GM23338 (cell line): ENCODE results near the gene GRM5. TPM values are rescaled to one million over a fixed set of nuclear protein-coding genes. Genes with fewer than 3 reads are reported as not detected.

Experiments used
- ATAC-seq: fragments of 200-7000 bp; cut with Tn5 transposase; 3 replicates; pipeline ENCODE4 v1.9.1; 2020
- DNase-seq: peaks from one replicate; pipeline ENCODE4 v3.0.0-alpha.2; 2015; ENCODE audit warnings: low spot score
- H2AFZ ChIP-seq: fragments of 200-600 bp; sonication (generic); 2 replicates; pipeline ENCODE4 v1.8.0; 2016; ENCODE audit warnings: antibody characterized with exemption, mild to moderate bottlenecking, moderate library complexity
- H3F3A ChIP-seq: fragments of 200-600 bp; sonication (generic); replicated peaks from 2 replicates; pipeline ENCODE4 v1.8.0; 2017; ENCODE audit warnings: antibody characterized with exemption, mixed run types, low read depth
- H3K27ac ChIP-seq: fragments of 200-600 bp; sonication (generic); 2 replicates; pipeline ENCODE4 v1.6.1; 2016; ENCODE audit warnings: low read depth
- H3K27me3 ChIP-seq: fragments of 200-600 bp; sonication (generic); 2 replicates; pipeline ENCODE4 v1.8.0; 2016; ENCODE audit warnings: mild to moderate bottlenecking, mixed run types, moderate library complexity; ENCODE audit not compliant: insufficient read depth
- H3K36me3 ChIP-seq: fragments of 200-600 bp; sonication (generic); 2 replicates; pipeline ENCODE4 v1.8.0; 2016; ENCODE audit warnings: mild to moderate bottlenecking; ENCODE audit not compliant: insufficient read depth
- H3K4me1 ChIP-seq: fragments of 200-600 bp; sonication (generic); 2 replicates; pipeline ENCODE4 v1.8.0; 2016; ENCODE audit warnings: mild to moderate bottlenecking, moderate library complexity; ENCODE audit not compliant: insufficient read depth
- H3K4me2 ChIP-seq: fragments of 200-600 bp; sonication (generic); 2 replicates; pipeline ENCODE4 v1.7.1; 2017; ENCODE audit warnings: mixed run types
- H3K4me3 ChIP-seq: fragments of 200-600 bp; sonication (generic); 2 replicates; pipeline ENCODE4 v1.6.1; 2016; ENCODE audit warnings: mixed run types
- H3K79me2 ChIP-seq: fragments of 200-600 bp; sonication (generic); replicated peaks from 2 replicates; pipeline ENCODE4 v1.8.0; 2017; ENCODE audit warnings: mild to moderate bottlenecking; ENCODE audit not compliant: insufficient read depth
- H3K9me2 ChIP-seq: fragments of 200-600 bp; sonication (generic); 2 replicates; pipeline ENCODE4 v1.8.0; 2017; ENCODE audit not compliant: insufficient read depth
- H4K20me1 ChIP-seq: fragments of 200-600 bp; sonication (generic); replicated peaks from 2 replicates; pipeline ENCODE4 v1.8.0; 2017; ENCODE audit warnings: mild to moderate bottlenecking; ENCODE audit not compliant: insufficient read depth
- H3K27ac Mint-ChIP-seq: 2 replicates; pipeline ENCODE4 v1.8.0; 2020; ENCODE audit warnings: inconsistent platforms, mild to moderate bottlenecking, moderate library complexity, mixed read lengths
- H3K27me3 Mint-ChIP-seq: 3 replicates; pipeline ENCODE4 v1.8.0; 2022; ENCODE audit warnings: low read depth, mild to moderate bottlenecking, moderate library complexity, mixed read lengths, inconsistent platforms; ENCODE audit not compliant: insufficient read depth, poor library complexity
- H3K36me3 Mint-ChIP-seq: 3 replicates; pipeline ENCODE4 v1.8.0; 2021; ENCODE audit warnings: low read depth, mild to moderate bottlenecking, inconsistent platforms, moderate library complexity, mixed read lengths
- H3K4me1 Mint-ChIP-seq: 3 replicates; pipeline ENCODE4 v1.8.0; 2020; ENCODE audit warnings: mild to moderate bottlenecking, inconsistent platforms, mixed read lengths
- H3K4me3 Mint-ChIP-seq: 3 replicates; pipeline ENCODE4 v1.8.0; 2021; ENCODE audit warnings: moderate library complexity, mild to moderate bottlenecking, inconsistent platforms, mixed read lengths
- H3K9me3 Mint-ChIP-seq: 3 replicates; pipeline ENCODE4 v1.8.0; 2020; ENCODE audit warnings: moderate library complexity, mild to moderate bottlenecking, inconsistent platforms, mixed read lengths
- EZH2 ChIP-seq: fragments of 200-600 bp; sonication (generic); IDR thresholded peaks from one replicate; pipeline ENCODE4 v1.8.0; 2017; ENCODE audit warnings: antibody characterized with exemption, mild to moderate bottlenecking, low read depth; ENCODE audit not compliant: unreplicated experiment
- JUNB ChIP-seq: IDR thresholded peaks from one replicate; pipeline ENCODE4 v1.6.1; 2016; ENCODE audit warnings: antibody characterized with exemption; ENCODE audit not compliant: unreplicated experiment
- NANOG ChIP-seq: IDR thresholded peaks from 2 replicates; pipeline ENCODE4 v1.6.1; 2016; ENCODE audit warnings: antibody characterized with exemption, borderline replicate concordance
- POLR2AphosphoS5 ChIP-seq: IDR thresholded peaks from 2 replicates; pipeline ENCODE4 v1.6.1; 2016; ENCODE audit warnings: antibody characterized with exemption, low read depth
- ZNF331 ChIP-seq: fragments of 250-450 bp; sonication (Bioruptor Pico); IDR thresholded peaks from 2 replicates; pipeline ENCODE4 v1.5.0; 2020; ENCODE audit warnings: low read depth, mild to moderate bottlenecking, moderate library complexity
- ZNF462 ChIP-seq: fragments of 250-450 bp; sonication (Bioruptor Pico); IDR thresholded peaks from 2 replicates; pipeline ENCODE4 v1.5.0; 2020; ENCODE audit warnings: mild to moderate bottlenecking, moderate library complexity
- polyA plus RNA-seq: library from polyadenylated mRNA; unstranded; fragments of >200 nt; fragmentation: Nextera tagmentation; extraction: Ambion mirVana; gene quantifications from 2 replicates; pipeline ENCODE4 v1.2.1, GENCODE V29; 2016
- total RNA-seq: library from RNA; depleted of rRNA; stranded (reverse); fragments of >200 nt; shearing (Covaris generic); gene quantifications from 2 replicates; pipeline ENCODE4 v1.2.3, GENCODE V29; 2014

GRM5 gene
- total and polyA plus RNA-seq, 2 experiments from 2014 or later, result 0.23 to 0.45 TPM

- Histone ChIP-seq H3K27me3 (no peaks in the 10 kb centered on the region), H4K20me1 (no peaks in the 10 kb centered on the region), H3F3A (no peaks in the 10 kb centered on the region), H2AFZ (no peak overlapping the region), H3K4me2 (no peak overlapping the region), H3K4me3 (no peak overlapping the region), H3K79me2 (no peaks in the 10 kb centered on the region), H3K36me3 (no peaks in the 10 kb centered on the region), H3K9me2 (no peaks in the 10 kb centered on the region), H3K27ac (no peak overlapping the region), H3K4me1 (no peaks in the 10 kb centered on the region)
- Mint-ChIP-seq H3K36me3 (no peaks in the 10 kb centered on the region; the same call in 2 of the 3 replicates), H3K27ac (no peak overlapping the region), H3K9me3 (no peaks in the 10 kb centered on the region), H3K27me3 (no peaks in the 10 kb centered on the region), H3K4me3 (no peak overlapping the region), H3K4me1 (no peaks in the 10 kb centered on the region)
- DNase-seq, result no peak
- ATAC-seq, result no peak
- TF ChIP-seq NANOG (no peak), ZNF331 (CRISPR knock-in tag) (no peak), ZNF462 (CRISPR knock-in tag) (no peak), EZH2 (no peak), JUNB (no peak)
These were observed 528.2 kb downstream of the GRM5 start for GRCh38 chr11:88537613-88538012.

- Mint-ChIP-seq H3K36me3 (no peaks in the 10 kb centered on the region; the same call in 2 of the 3 replicates), H3K27me3 (no peaks in the 10 kb centered on the region), H3K9me3 (no peaks in the 10 kb centered on the region), H3K4me1 (no peaks in the 10 kb centered on the region), H3K27ac (no peak overlapping the region), H3K4me3 (no peak overlapping the region)
- Histone ChIP-seq H3K9me2 (no peaks in the 10 kb centered on the region), H3K79me2 (no peaks in the 10 kb centered on the region), H3K4me1 (no peaks in the 10 kb centered on the region), H4K20me1 (no peaks in the 10 kb centered on the region), H3K4me2 (no peak overlapping the region), H3K36me3 (no peaks in the 10 kb centered on the region), H2AFZ (no peak overlapping the region), H3F3A (no peaks in the 10 kb centered on the region), H3K4me3 (no peak overlapping the region), H3K27me3 (no peaks in the 10 kb centered on the region), H3K27ac (no peak overlapping the region)
- DNase-seq (no peak), ATAC-seq (no peak)
- TF ChIP-seq POLR2AphosphoS5, result no peak
- TF ChIP-seq ZNF462 (CRISPR knock-in tag), result no peak
These were observed 529.0 kb downstream of the GRM5 start for GRCh38 chr11:88536616-88537265.
